ENCODE data around the gene SLC25A51.

Gene SLC25A51

DNA sequence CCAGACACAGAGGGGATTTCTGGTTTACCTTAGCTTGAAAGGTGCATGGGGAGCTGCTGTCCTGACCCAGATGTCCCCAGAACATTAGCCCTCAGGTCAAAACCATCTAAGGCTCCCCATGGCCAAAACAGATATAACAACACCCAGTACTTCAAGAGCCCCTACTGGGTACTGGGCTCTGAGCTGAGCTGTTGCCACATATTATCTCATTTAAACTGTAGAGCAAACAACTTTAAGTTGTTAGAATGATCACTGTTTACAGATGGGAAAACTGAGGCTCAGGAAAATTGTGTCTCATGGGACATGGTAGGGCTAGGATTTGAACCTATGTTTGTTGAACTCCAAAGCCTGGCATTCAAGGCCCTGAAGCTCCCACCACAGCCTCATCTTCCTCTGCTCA, 20.6 kb upstream of the SLC25A51 start:
- TF ChIP-seq ESRRG (CRISPR knock-in tag; IDR thresholded peaks at IDR 0.05) (no peak), PPARA (CRISPR knock-in tag; IDR thresholded peaks at IDR 0.05; ENCODE audit: borderline replicate concordance) (no peak), TCF4 (CRISPR knock-in tag; IDR thresholded peaks at IDR 0.05; ENCODE audit: borderline replicate concordance) (no peak), OSR1 (CRISPR knock-in tag; IDR thresholded peaks at IDR 0.05) (no peak), TSHZ2 (CRISPR knock-in tag; IDR thresholded peaks at IDR 0.05) (no peak), ZNF8 (CRISPR knock-in tag; IDR thresholded peaks at IDR 0.05) (no peak), TOX (CRISPR knock-in tag; IDR thresholded peaks at IDR 0.05; ENCODE audit: borderline replicate concordance) (no peak), ZFP3 (CRISPR knock-in tag; IDR thresholded peaks at IDR 0.05) (no peak), POU6F1 (CRISPR knock-in tag; IDR thresholded peaks at IDR 0.05; ENCODE audit: borderline replicate concordance, low read depth) (no peak)
- TF ChIP-seq, protein P1, sequence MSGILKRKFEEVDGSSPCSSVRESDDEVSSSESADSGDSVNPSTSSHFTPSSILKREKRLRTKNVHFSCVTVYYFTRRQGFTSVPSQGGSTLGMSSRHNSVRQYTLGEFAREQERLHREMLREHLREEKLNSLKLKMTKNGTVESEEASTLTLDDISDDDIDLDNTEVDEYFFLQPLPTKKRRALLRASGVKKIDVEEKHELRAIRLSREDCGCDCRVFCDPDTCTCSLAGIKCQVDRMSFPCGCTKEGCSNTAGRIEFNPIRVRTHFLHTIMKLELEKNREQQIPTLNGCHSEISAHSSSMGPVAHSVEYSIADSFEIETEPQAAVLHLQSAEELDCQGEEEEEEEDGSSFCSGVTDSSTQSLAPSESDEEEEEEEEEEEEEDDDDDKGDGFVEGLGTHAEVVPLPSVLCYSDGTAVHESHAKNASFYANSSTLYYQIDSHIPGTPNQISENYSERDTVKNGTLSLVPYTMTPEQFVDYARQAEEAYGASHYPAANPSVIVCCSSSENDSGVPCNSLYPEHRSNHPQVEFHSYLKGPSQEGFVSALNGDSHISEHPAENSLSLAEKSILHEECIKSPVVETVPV (CRISPR knock-in tag; IDR thresholded peaks at IDR 0.05) = no peak
- ATAC-seq = no peak

GRCh38 chr9:37923796-37924427, 20.0 kb upstream of the SLC25A51 start:
- no peak for ATAC-seq
- TF ChIP-seq ZC3H10 (CRISPR knock-in tag; IDR thresholded peaks at IDR 0.05) (no peak), TSHZ2 (CRISPR knock-in tag; IDR thresholded peaks at IDR 0.05) (no peak), ZNF565 (CRISPR knock-in tag; conservative IDR thresholded peaks at IDR 0.05; ENCODE audit: low read depth) (no peak), BACH2 (CRISPR knock-in tag; IDR thresholded peaks at IDR 0.05; ENCODE audit: borderline replicate concordance) (no peak), ZFP3 (CRISPR knock-in tag; IDR thresholded peaks at IDR 0.05) (no peak), TOX (CRISPR knock-in tag; IDR thresholded peaks at IDR 0.05; ENCODE audit: borderline replicate concordance) (no peak), CSDC2 (CRISPR knock-in tag; IDR thresholded peaks at IDR 0.05) (no peak), ARNTL (CRISPR knock-in tag; IDR thresholded peaks at IDR 0.05; ENCODE audit: borderline replicate concordance, low read depth) (no peak), ZNF8 (CRISPR knock-in tag; IDR thresholded peaks at IDR 0.05) (no peak), ESRRG (CRISPR knock-in tag; IDR thresholded peaks at IDR 0.05) (no peak), SNAI2 (CRISPR knock-in tag; IDR thresholded peaks at IDR 0.05) (no peak), ZNF70 (CRISPR knock-in tag; IDR thresholded peaks at IDR 0.05) (no peak), TCF4 (CRISPR knock-in tag; IDR thresholded peaks at IDR 0.05; ENCODE audit: borderline replicate concordance) (no peak), POU6F1 (CRISPR knock-in tag; IDR thresholded peaks at IDR 0.05; ENCODE audit: borderline replicate concordance, low read depth) (no peak), RARB (CRISPR knock-in tag; IDR thresholded peaks at IDR 0.05) (no peak), OSR1 (CRISPR knock-in tag; IDR thresholded peaks at IDR 0.05) (no peak)
- TF ChIP-seq, protein P1 (CRISPR knock-in tag; IDR thresholded peaks at IDR 0.05) = no peak
- TF ChIP-seq, protein P2, sequence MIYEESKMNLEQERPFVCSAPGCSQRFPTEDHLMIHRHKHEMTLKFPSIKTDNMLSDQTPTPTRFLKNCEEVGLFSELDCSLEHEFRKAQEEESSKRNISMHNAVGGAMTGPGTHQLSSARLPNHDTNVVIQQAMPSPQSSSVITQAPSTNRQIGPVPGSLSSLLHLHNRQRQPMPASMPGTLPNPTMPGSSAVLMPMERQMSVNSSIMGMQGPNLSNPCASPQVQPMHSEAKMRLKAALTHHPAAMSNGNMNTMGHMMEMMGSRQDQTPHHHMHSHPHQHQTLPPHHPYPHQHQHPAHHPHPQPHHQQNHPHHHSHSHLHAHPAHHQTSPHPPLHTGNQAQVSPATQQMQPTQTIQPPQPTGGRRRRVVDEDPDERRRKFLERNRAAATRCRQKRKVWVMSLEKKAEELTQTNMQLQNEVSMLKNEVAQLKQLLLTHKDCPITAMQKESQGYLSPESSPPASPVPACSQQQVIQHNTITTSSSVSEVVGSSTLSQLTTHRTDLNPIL (CRISPR knock-in tag; IDR thresholded peaks at IDR 0.05; ENCODE audit: low read depth) = no peak
- TF ChIP-seq, protein P3, sequence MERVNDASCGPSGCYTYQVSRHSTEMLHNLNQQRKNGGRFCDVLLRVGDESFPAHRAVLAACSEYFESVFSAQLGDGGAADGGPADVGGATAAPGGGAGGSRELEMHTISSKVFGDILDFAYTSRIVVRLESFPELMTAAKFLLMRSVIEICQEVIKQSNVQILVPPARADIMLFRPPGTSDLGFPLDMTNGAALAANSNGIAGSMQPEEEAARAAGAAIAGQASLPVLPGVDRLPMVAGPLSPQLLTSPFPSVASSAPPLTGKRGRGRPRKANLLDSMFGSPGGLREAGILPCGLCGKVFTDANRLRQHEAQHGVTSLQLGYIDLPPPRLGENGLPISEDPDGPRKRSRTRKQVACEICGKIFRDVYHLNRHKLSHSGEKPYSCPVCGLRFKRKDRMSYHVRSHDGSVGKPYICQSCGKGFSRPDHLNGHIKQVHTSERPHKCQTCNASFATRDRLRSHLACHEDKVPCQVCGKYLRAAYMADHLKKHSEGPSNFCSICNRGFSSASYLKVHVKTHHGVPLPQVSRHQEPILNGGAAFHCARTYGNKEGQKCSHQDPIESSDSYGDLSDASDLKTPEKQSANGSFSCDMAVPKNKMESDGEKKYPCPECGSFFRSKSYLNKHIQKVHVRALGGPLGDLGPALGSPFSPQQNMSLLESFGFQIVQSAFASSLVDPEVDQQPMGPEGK (CRISPR knock-in tag; IDR thresholded peaks at IDR 0.05; ENCODE audit: borderline replicate concordance) = no peak

All from SK-N-SH treated with all-trans-retinoic acid at 6 μM for 48 hours (cell line).